Urinary bladder (tissue), 4 donors: Measurements from ENCODE around the gene SLN. TPM values are rescaled to one million over a fixed set of nuclear protein-coding genes. Genes with fewer than 3 reads are reported as not detected.

Experiments
- DNase-seq: peaks from one replicate; pipeline ENCODE4 v3.0.0-alpha.2; 2015; ENCODE audit errors: extremely low spot score
- H3K27ac ChIP-seq: one replicate; pipeline ENCODE4 v1.5.1; 2013; ENCODE audit warnings: low read depth, mild to moderate bottlenecking, moderate library complexity
- H3K36me3 ChIP-seq: one replicate; pipeline ENCODE4 v1.6.1; 2013; ENCODE audit warnings: mild to moderate bottlenecking, moderate library complexity; ENCODE audit not compliant: insufficient read depth
- H3K4me1 ChIP-seq: one replicate; pipeline ENCODE4 v1.6.1; 2013; ENCODE audit warnings: mild to moderate bottlenecking, moderate library complexity; ENCODE audit not compliant: insufficient read depth
- H3K4me3 ChIP-seq: one replicate; pipeline ENCODE4 v1.5.1; 2013; ENCODE audit warnings: low read depth, low read length
- WGBS: extraction: QIAGEN DNeasy Blood & Tissue Kit; methylation state at CpG from one replicate; pipeline ENCODE4 v1.1.7; 2013; 5-methylcytosine and 5-hydroxymethylcytosine counted together
- polyA plus RNA-seq: library from polyadenylated mRNA; stranded (reverse); fragments of 200-250 nt; gene quantifications from one replicate; pipeline ENCODE4 v1.2.3, GENCODE V29; 2013
- total RNA-seq: library from RNA; depleted of rRNA; stranded (reverse); fragments of >200 nt; gene quantifications from one replicate; pipeline ENCODE4 v1.2.3, GENCODE V29; 2014
- donor health status: healthy with polysubstance abuse.
- donor health status: healthy.

Gene SLN
- total and polyA plus RNA-seq, 2 donors, result 0.09 to 28.1 TPM

GRCh38 chr11:107661656-107662055, 50.2 kb downstream of the SLN start:
- no peak overlapping the region for H3K4me3 ChIP-seq
- no peak overlapping the region for H3K27ac ChIP-seq
- no peaks in the 10 kb centered on the region for H3K36me3 ChIP-seq
- no peak for DNase-seq
- H3K4me1 ChIP-seq, result no peaks in the 10 kb centered on the region
- 92% methylated on average over 1 of the region's 1 CpG for WGBS

DNA sequence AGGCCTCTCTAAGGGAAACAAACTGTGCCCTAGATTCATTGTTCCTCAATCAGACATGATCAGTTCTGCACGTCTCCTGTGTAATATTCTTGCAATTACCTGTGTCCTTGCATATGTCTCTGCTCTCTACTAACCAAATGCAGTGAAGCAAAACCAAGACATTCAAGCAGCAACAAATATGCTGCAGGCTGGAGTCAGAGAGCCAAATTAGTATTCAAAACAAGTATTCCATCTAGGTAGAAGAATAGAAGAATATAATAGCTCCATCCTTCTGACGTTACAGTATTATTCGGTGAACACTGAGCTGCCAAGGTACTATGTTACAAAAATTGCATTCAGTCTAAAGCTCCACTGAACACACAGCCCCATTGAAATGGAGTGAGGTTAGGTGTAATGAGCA, 51.8 kb downstream of the SLN start:
- Histone ChIP-seq H3K4me3 (no peak overlapping the region), H3K36me3 (no peaks in the 10 kb centered on the region), H3K4me1 (no peaks in the 10 kb centered on the region), H3K27ac (no peak overlapping the region)
- WGBS, result 92% methylated on average over 3 of the region's 3 CpGs
- DNase-seq, result no peak

DNA sequence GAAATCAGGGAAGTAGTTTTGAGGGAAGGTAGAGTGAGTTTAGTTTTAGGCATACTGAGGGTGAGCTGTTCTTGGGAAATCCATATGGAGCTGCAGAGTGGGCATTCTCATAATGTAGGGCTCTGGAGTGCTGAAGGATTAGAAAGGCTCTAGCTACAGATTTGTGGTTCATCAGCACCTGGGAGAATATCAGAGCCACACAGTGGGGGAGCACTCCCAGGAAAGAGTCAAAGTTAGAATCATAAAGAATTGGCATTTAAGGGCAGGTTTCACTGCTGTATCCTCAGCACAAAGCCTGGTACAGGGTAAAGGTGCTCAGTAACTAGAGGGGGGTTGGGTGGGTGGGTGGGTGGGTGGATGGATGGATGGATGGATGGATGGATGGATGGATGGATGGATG, 52.5 kb downstream of the SLN start:
- H3K4me3 ChIP-seq, result no peak overlapping the region
- H3K27ac ChIP-seq, result no peak overlapping the region
- no peak for DNase-seq
- H3K36me3 ChIP-seq, result no peaks in the 10 kb centered on the region
- no peaks in the 10 kb centered on the region for H3K4me1 ChIP-seq

Other genes with a start within 250 kb of the SLN start
- gene ALKBH8, start 146.3 kb downstream of the SLN start, total RNA-seq, result 11.1 TPM
- 5.1 TPM for gene ALKBH8, start 146.3 kb downstream of the SLN start, polyA plus RNA-seq
- 1.6 TPM for gene ELMOD1, start 120.9 kb downstream of the SLN start, total RNA-seq
- 0.14 TPM for gene ELMOD1, start 120.9 kb downstream of the SLN start, polyA plus RNA-seq
- 5.1 TPM for gene SLC35F2, start 146.7 kb upstream of the SLN start, total RNA-seq
- 2.6 TPM for gene SLC35F2, start 146.7 kb upstream of the SLN start, polyA plus RNA-seq
- 4.0 TPM for gene RAB39A, start 216.4 kb upstream of the SLN start, total RNA-seq
- gene RAB39A, start 216.4 kb upstream of the SLN start, polyA plus RNA-seq, result 0.27 TPM